NCI-H524 treated with DMSO at 0.1 percent for 48 hours (cell line): ENCODE data around the gene FHIT.
"Not testable (repeated sequence)": the region's sequence is repeated elsewhere in the genome, so short reads cannot be mapped to it uniquely, and the experiment has no call there.

Source experiments
- DNase-seq: peaks from one replicate; lab custom pipeline; 2025; lab: John Stamatoyannopoulos, UW

Gene FHIT

GRCh38 chr3:61226166-61226686, 25.0 kb downstream of the FHIT start:
- no peak for DNase-seq

DNA sequence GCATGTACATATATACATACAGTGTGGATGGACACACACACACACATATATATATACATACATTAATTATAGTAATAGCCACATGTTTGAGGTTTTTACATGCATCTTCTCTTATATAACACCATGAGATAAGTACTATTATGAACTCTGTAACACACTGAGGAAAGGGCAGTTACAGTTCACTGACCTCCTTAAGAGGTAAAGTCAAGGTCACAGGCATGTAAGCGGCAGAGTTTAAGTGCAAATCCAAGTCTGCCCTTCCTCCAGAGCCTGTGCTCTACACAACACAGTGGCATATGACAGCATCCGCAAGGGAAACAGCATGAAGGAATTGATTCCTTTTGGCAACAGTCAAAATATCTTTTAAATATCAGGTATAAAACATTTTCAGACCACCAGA, 26.4 kb downstream of the FHIT start:
- DNase-seq: no peak

DNA sequence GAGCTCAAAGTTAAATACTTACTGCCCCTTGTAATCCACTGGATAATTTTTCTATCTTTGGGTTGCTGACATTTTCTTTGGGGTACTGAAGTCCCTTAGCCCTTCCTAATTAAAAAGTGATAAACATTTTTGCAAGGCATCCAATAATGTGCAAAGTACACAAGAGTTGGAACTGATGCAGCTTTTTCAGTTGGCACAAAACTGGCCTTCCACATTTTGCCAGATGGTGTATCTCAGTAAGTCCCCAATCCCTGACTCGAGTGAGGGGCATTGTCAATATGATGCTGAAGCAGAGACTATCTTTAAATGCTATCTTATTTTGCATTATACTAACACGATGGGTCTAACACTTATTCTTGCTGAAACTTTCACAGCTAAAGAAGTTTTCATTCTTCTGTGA, 27.8 kb downstream of the FHIT start:
- no peak for DNase-seq

- DNase-seq: no peak
These were observed 28.8 kb downstream of the FHIT start for GRCh38 chr3:61222467-61222866.

DNA sequence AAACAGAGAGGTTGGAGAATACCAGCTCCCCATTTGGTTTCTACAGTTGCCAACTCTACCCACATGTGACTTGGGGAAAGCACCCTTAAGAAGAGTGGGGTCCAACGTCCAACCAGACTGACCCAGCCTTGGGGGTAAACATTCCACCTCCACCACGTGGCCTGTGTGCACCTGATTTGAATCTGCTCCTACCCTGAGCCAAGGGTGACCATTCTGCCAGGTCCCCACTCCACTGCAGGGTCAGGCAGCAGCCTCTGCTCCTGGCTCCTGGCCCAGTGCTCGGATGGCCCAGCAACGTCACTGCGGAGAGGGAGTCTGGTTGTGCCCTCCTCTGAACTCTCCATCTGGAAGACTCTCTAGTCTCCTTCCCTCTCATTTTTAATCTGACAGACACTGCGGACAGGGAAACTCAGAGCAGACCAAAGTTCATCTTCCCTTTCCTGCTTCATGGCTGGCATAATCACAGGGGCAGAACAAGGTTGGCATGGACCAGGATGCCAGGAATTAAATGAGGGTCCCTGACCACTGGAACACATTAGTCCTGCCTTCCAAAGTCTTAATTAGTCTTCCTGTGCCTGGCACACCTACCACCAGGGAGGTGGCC, 29.4 kb downstream of the FHIT start:
- DNase-seq: no peak

- no peak for DNase-seq
These were observed 32.7 kb downstream of the FHIT start for GRCh38 chr3:61218504-61218903.

- DNase-seq: not testable (repeated sequence)
These were observed 35.1 kb downstream of the FHIT start for GRCh38 chr3:61216171-61216570.

GRCh38 chr3:61202086-61202485, 49.2 kb downstream of the FHIT start:
- DNase-seq: no peak

DNA sequence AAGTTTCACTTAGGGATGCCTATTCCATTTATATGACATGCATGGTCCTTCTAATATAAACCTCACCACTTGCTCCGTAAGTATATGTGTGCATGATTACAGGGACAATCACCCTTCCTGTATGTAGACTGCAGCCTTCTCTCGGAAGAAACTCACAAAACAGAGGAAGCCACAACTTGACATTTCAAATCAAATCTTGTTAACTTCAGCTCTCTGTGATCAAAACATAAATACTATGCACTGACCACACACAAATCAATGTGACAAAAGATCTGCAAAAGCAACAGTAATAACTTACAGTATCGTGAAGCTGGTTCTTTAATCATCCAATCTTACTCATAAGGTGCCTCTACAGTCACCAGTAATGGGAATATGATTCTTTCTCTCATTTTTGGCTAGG, 50.2 kb downstream of the FHIT start:
- no peak for DNase-seq

DNA sequence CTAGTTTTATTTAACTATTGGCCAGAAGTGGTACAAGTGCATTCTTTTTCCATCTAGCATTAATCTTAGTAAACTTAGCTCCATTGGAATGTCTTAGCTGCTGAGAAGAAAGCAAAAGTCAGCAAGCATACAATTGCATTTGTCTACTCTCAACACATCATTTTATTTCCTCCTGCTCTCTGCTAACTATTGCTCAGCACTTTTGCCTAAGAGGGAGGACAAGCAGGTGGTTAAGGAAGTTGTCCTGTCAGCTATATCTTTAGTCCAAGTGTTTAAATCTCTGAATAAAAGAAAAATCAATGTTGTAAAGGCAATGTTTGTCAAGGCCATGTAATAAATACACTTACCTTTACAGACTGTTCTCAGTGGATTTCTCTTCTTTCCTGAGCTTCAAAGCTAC, 51.0 kb downstream of the FHIT start:
- DNase-seq: no peak

GRCh38 chr3:61199843-61200242, 51.4 kb downstream of the FHIT start:
- no peak for DNase-seq

GRCh38 chr3:61194892-61195538, 56.2 kb downstream of the FHIT start:
- no peak for DNase-seq

DNA sequence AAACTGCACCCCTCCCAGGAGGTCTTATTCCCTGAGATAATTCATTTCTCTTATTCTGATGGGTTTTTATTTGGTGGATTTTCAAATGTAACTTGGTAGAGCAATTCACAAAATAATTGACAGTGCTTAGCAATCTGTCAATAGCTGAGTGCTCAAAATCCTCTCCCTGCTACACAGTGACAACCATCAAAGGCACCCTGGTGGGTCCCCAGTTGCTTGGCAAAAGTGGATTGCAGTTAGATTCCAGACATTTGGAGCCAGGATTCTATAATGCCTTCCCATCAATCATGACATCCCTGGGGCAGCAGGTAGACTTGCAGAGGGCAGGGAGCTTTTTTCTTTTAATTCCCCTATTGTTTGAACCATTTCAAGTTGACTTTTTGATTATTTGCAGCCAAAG, 59.0 kb downstream of the FHIT start:
- DNase-seq: no peak

DNA sequence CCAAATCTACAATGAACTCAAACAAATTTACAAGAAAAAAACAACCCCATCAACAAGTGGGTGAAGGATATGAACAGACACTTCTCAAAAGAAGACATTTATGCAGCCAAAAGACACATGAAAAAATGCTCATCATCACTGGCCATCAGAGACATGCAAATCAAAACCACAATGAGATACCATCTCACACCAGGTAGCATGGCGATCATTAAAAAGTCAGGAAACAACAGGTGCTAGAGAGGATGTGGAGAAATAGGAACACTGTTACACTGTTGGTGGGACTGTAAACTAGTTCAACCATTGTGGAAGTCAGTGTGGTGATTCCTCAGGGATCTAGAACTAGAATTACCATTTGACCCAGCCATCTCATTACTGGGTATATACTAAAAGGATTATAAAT, 61.0 kb downstream of the FHIT start:
- DNase-seq: not testable (repeated sequence)

- no peak for DNase-seq
These were observed 65.2 kb downstream of the FHIT start for GRCh38 chr3:61186030-61186429.

- peak; percentile 60 for DNase-seq
These were observed 66.3 kb downstream of the FHIT start for GRCh38 chr3:61184956-61185355.

GRCh38 chr3:61182662-61183061, 68.6 kb downstream of the FHIT start:
- no peak for DNase-seq

- no peak for DNase-seq
These were observed 69.4 kb downstream of the FHIT start for GRCh38 chr3:61181874-61182273.

DNA sequence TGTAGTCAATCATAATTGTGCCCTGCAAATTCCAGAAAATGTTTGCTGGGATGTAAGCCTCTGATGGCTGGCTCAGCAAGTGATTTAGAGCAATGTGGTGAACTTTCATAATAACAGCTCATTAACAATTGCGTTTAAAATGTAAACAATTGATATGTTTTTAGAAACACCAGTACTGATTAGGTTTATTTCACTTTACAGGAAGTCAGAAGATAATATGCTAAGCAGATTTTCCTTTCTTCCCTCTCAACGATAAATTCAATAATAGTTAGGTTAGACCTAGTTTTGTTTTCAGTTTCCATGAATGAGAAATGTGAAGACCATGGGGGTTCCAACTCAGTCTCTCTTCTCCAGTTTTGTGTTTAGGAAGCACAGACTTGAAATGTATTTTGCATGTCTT, 71.0 kb downstream of the FHIT start:
- no peak for DNase-seq

GRCh38 chr3:61178167-61178566, 73.1 kb downstream of the FHIT start:
- DNase-seq: no peak

GRCh38 chr3:61177450-61177849, 73.8 kb downstream of the FHIT start:
- no peak for DNase-seq

- DNase-seq: no peak
These were observed 77.6 kb downstream of the FHIT start for GRCh38 chr3:61173676-61174075.

GRCh38 chr3:61172684-61173083, 78.6 kb downstream of the FHIT start:
- no peak for DNase-seq

- DNase-seq: no peak
These were observed 79.0 kb downstream of the FHIT start for GRCh38 chr3:61172203-61172602.
